Measurements from ENCODE around the gene CYP2S1.
"Not testable (repeated sequence)": the region's sequence is repeated elsewhere in the genome, so short reads cannot be mapped to it uniquely, and the experiment has no call there.

CYP2S1 gene, protein sequence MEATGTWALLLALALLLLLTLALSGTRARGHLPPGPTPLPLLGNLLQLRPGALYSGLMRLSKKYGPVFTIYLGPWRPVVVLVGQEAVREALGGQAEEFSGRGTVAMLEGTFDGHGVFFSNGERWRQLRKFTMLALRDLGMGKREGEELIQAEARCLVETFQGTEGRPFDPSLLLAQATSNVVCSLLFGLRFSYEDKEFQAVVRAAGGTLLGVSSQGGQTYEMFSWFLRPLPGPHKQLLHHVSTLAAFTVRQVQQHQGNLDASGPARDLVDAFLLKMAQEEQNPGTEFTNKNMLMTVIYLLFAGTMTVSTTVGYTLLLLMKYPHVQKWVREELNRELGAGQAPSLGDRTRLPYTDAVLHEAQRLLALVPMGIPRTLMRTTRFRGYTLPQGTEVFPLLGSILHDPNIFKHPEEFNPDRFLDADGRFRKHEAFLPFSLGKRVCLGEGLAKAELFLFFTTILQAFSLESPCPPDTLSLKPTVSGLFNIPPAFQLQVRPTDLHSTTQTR
- 0 to 0.10 (median 0) reads per million in 9 experiments for total RNA-seq

DNA sequence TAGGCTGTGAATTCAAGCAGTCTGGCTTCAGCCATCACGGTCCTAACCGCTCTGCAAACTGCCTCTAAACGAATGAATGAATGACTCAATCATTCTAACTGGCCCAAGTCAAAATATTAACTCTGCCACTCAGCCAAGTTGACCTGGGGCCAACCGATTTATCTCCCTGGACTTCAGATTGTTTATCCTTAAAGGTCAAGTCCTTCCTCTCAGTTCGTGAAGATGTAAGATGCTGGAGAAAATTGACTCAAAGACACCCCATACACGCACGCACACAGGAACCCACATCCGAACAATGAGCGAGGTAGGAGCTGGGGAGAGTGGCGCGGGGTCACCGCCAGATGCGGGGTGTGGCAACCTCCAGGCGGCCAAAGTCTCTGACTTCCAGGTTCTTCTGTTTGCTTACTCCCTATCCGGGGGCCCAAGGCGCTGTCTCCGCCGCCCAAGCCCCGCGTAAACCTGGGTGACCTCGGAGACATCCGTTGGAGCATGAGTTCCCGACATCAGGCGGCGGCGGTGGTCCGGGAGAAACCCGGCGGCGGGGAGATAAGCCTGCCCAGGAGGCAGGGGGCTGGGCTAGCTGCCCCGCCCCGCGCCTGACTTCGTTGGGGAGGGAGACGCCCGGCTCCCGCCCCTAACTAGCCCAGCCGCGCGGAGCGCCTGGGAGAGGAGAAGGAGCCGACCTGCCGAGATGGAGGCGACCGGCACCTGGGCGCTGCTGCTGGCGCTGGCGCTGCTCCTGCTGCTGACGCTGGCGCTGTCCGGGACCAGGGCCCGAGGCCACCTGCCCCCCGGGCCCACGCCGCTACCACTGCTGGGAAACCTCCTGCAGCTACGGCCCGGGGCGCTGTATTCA lies at the start of gene CYP2S1:
Gene CYP2S1, plus strand, starts transcription at position 646 of the 856 bp plus-strand sequence. Its CDS starts 46 bp downstream, at position 692.
- H3K36me3 Mint-ChIP-seq (ENCODE audit: insufficient read depth): no peaks in the 10 kb centered on the region
- peaks cover 59 to 86% of the 10 kb centered on the region in 2 donors for H3K27me3 Mint-ChIP-seq
- H3K27ac Mint-ChIP-seq: peak within 1 kb of the TSS in 1 of 2 donors; percentile 24
- no peak for DNase-seq
- ATAC-seq (replicated peaks): peak; percentile 42
- H3K4me1 Mint-ChIP-seq (ENCODE audit: low read depth in 2 of 2): peaks cover 0 to 12% of the 10 kb centered on the region in 2 donors
- no peaks in the 10 kb centered on the region for H3K9me3 Mint-ChIP-seq
- H3K4me3 Mint-ChIP-seq: peak within 1 kb of the TSS in 1 of 2 donors; percentile 22

DNA sequence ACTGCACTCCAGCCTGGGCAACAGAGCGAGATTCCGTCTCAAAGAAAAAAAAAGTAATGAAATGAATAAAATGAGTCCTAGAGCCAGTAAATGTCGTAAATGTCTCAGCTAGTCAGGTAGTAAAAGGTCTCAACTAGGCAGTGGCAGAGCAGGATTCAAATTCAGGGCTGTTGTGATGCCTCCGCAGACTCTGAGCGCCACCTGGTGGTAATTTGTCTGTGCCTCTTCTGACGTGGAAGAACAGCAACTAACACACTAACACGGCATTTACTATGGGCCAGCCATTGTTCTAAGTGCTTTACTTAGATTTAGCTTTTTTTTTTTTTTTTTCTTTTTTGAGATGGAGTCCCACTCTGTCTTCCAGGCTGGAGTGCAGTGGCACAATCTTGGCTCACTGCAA lies 48.6 kb upstream of the CYP2S1 start:
- Mint-ChIP-seq H3K9me3 (no peaks in the 10 kb centered on the region), H3K4me1 (ENCODE audit: low read depth in 2 of 2) (peaks cover 0 to 2% of the 10 kb centered on the region in 2 donors), H3K27ac (no peak overlapping the region), H3K36me3 (ENCODE audit: insufficient read depth) (no peaks in the 10 kb centered on the region), H3K27me3 (peaks cover 23 to 24% of the 10 kb centered on the region in 2 donors), H3K4me3 (no peak overlapping the region)
- ATAC-seq (replicated peaks) (peak; percentile 99), DNase-seq (peak; percentile 90 to 93 (median 90))

DNA sequence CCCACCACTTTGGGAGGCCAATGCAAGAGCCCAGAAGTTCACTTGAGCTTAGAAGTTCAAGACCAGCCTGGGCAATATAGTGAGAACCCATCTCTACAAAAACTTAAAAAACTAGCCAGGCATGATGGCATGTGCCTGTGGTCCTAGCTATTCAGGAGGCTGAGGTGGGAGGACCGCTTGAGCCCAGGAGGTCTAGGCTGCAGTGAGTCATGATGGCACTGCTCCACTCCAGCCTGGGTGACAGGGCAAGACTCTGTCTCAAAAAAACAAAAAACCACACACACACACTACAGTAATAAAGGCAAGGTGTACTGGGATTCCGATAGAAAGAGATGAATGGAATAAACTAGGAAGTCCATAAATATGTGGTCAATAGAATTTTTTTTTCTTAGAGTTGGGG lies 43.2 kb upstream of the CYP2S1 start:
- no peak overlapping the region for H3K4me3 Mint-ChIP-seq
- H3K9me3 Mint-ChIP-seq: no peaks in the 10 kb centered on the region
- no peak for DNase-seq
- no peak for ATAC-seq (replicated peaks)
- peaks cover 3% of the 10 kb centered on the region for H3K36me3 Mint-ChIP-seq (ENCODE audit: insufficient read depth)
- peaks cover 24 to 28% of the 10 kb centered on the region in 2 donors for H3K27me3 Mint-ChIP-seq
- H3K4me1 Mint-ChIP-seq (ENCODE audit: low read depth in 2 of 2): no peaks in the 10 kb centered on the region
- no peak overlapping the region for H3K27ac Mint-ChIP-seq

DNA sequence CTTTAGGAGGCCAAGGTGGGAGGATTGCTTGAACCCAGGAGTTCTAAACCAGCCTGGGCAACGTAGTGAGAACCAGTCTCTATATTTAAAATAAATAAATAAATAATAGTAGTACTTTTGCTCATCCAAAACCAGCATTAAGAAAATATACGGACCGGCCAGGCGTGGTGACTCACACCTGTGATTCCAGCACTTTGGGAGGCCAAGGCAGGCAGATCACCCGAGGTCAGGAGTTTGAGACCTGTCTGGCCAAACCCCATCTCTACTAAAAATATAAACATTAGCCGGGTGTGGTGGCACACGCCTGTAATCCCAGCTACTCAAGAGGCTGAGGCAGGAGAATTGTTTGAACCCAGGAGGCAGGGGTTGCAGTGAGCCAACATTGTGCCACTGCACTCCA lies 42.0 kb upstream of the CYP2S1 start:
- not testable (repeated sequence) for H3K4me1 Mint-ChIP-seq (ENCODE audit: low read depth in 2 of 2); H3K36me3 Mint-ChIP-seq (ENCODE audit: insufficient read depth); DNase-seq; H3K4me3 Mint-ChIP-seq; H3K9me3 Mint-ChIP-seq; ATAC-seq (replicated peaks); H3K27ac Mint-ChIP-seq
- peaks cover 16 to 21% of the 10 kb centered on the region in 2 donors for H3K27me3 Mint-ChIP-seq

DNA sequence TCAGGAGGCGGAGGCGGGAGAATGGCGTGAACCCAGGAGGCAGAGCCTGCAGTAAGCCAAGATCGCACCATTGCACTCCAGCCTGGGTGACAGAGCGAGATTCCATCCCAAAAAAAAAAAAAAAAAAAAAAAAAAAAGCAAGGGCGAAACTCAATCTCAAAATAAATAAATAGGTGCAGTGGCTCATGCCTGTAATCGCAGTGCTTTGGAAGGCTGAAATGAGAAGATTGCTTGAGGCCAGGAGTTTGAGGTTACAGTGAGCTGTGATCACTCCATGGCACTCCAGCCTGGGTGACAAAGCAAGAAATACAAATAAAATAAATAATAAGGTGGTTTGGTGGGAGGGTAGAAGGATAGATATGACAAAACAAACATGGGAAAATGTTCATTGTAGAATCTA lies 39.0 kb upstream of the CYP2S1 start:
- Mint-ChIP-seq H3K4me3 (no peak overlapping the region), H3K36me3 (ENCODE audit: insufficient read depth) (peaks cover 3% of the 10 kb centered on the region), H3K27ac (no peak overlapping the region), H3K27me3 (peaks cover 0 to 4% of the 10 kb centered on the region in 2 donors), H3K9me3 (no peaks in the 10 kb centered on the region), H3K4me1 (ENCODE audit: low read depth in 2 of 2) (no peaks in the 10 kb centered on the region)
- no peak for DNase-seq
- no peak for ATAC-seq (replicated peaks)

DNA sequence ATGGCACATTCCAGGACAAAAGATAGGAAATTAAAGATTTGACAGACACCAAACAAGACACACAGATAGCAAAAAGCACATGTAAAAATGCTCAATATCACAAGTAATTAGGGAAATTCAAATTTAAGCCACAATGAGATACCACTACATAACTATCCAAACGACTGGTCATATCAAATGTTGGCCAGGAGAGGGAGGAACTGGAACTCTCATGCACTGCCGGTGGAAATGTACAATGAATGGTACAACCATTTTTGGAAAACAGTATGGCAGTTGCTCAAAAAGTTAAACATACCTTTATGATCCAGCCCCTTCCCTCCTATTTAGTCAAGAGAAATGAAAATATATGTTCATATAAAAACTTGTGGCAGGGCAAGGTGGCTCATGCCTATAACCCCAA lies 36.8 kb upstream of the CYP2S1 start:
- ATAC-seq (replicated peaks): no peak
- Mint-ChIP-seq H3K4me3 (no peak overlapping the region), H3K36me3 (ENCODE audit: insufficient read depth) (peaks cover 3% of the 10 kb centered on the region), H3K27ac (no peak overlapping the region), H3K9me3 (no peaks in the 10 kb centered on the region), H3K27me3 (no peaks in the 10 kb centered on the region), H3K4me1 (ENCODE audit: low read depth in 2 of 2) (no peaks in the 10 kb centered on the region)
- no peak for DNase-seq

DNA sequence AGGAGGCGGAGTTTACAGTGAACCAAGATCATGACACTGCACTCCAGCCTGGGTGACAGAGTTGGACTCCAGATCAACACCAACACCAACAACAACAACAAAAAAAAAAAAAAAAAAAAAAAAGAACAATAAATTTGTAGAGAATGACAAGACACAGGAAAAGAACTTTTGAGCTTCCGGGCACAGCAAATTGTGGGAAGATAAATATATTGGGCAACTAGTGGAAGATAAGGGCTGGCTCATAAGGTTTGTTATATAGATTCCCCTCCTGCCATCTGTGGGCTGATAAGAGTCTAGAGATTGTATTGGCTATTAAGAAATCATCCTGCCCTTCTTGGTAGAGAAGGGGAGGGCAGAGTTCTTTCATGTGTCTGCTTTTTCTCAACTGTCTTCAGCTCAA lies 33.1 kb upstream of the CYP2S1 start:
- Mint-ChIP-seq H3K36me3 (ENCODE audit: insufficient read depth) (no peaks in the 10 kb centered on the region), H3K27me3 (no peaks in the 10 kb centered on the region), H3K4me3 (no peak overlapping the region), H3K9me3 (no peaks in the 10 kb centered on the region), H3K4me1 (ENCODE audit: low read depth in 2 of 2) (no peaks in the 10 kb centered on the region), H3K27ac (peak overlapping the region in 1 of 2 donors; percentile 59)
- no peak for DNase-seq
- no peak for ATAC-seq (replicated peaks)

DNA sequence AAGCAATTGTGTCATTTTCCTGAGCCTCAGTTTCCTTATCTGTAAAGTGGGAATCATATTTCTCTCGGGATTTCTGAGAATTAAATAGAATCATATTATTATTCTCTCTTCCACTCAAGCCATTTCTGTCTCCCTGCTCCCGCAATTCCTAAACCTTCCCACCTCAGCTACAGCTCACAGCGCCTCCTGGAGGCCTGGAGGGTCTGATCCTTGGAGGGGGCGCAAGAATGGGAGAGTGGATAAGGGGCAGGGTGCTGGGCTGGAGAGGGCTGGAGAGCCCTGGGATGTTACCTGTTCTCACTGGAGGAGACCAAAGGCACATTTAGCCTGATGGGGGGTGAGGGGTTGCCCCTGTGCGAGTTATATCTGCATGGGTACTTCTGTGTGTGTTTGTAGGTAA lies 31.1 kb upstream of the CYP2S1 start:
- no peak for DNase-seq
- no peaks in the 10 kb centered on the region for H3K9me3 Mint-ChIP-seq
- H3K27me3 Mint-ChIP-seq: no peaks in the 10 kb centered on the region
- H3K4me1 Mint-ChIP-seq (ENCODE audit: low read depth in 2 of 2): no peaks in the 10 kb centered on the region
- ATAC-seq (replicated peaks): no peak
- H3K27ac Mint-ChIP-seq: no peak overlapping the region
- H3K36me3 Mint-ChIP-seq (ENCODE audit: insufficient read depth): no peaks in the 10 kb centered on the region
- H3K4me3 Mint-ChIP-seq: no peak overlapping the region

DNA sequence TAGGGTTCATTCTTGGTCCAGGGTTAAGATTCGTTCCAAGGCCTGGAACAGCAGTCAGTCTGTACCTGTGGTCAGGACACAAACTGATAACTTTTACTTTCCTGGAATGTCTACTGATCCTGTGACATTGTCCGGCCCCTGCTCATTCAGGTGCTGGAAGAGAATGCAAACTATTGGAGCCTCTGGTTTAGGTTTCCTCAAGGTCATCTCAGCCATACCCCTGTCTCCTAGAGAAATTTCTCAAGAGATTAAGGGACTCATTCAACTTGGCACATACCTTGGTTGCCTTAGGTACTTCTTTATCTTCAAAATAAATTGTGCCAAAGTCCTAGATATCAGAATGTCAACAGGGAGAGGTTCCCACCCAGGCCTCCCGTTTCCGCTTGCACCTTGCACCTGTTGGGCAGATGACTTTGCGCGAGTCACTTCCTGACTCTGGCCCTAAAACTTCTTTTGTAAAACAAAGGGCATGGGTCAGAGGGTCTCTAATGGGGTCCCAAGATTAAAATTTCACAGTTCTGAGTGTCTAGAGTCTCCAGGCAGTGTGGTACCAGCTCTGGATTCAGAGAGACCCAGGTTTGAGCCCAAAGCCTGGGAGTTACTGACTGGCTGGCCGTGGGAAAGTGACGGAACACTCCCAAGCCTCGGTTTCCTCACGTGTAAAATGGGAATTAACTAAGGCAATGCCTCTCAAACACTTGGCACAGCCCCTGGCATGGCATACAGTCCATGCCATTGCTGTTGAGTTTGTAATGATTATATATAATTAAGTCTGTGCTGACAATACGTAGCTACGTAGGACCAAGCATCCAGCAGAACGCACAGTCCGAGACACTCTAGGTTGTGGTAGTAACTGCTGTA lies 25.8 kb upstream of the CYP2S1 start:
- Mint-ChIP-seq H3K4me1 (ENCODE audit: low read depth in 2 of 2) (no peaks in the 10 kb centered on the region), H3K9me3 (no peaks in the 10 kb centered on the region), H3K4me3 (no peak overlapping the region), H3K36me3 (ENCODE audit: insufficient read depth) (no peaks in the 10 kb centered on the region), H3K27me3 (peaks cover 6 to 18% of the 10 kb centered on the region in 2 donors), H3K27ac (no peak overlapping the region)
- ATAC-seq (replicated peaks) (no peak), DNase-seq (no peak)

DNA sequence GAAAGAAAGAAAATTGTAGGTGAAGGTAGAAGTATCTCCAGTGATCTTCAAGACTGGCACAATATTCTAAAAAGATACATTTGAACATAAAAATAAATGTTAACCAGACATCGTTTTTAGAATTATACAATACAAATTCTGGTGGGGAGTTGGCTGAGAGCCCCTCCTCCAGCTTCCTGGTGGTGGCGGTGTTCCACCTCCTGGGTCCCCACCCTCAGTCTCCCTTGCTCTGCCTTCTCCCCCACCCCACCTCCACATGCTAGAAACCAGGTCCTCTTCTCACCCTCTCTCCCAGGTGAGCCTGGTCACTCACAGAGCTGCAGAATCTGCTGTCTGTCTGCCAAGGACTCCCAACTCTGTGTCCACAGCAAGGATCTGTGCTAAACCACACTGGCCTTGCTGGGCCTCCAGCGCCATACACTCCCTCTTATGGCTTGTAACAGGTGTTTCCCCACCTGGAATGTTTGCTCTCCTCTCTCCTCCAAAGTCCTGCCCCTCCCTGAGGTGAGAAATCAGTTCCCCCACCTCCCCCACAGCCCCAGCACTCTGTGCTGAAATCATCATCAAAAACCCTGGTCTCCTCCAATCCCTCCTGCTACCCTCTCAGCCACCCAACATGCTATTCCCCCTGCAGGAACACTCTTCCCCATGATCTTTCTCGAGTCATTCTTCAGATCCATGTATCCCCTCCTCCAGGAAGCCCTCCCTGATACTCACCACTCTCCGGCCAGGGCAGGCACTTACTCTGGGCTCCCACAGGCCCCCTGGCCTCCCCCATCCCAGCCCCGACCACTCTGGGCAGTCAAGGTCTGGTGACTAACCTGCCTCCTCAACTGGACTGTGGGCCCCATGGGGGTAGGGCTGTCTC lies 20.5 kb upstream of the CYP2S1 start:
- Mint-ChIP-seq H3K36me3 (ENCODE audit: insufficient read depth) (no peaks in the 10 kb centered on the region), H3K27ac (peak overlapping the region in 1 of 2 donors; percentile 39), H3K9me3 (no peaks in the 10 kb centered on the region), H3K4me3 (no peak overlapping the region), H3K27me3 (peaks cover 6 to 38% of the 10 kb centered on the region in 2 donors), H3K4me1 (ENCODE audit: low read depth in 2 of 2) (peaks cover 5 to 6% of the 10 kb centered on the region in 2 donors)
- no peak for ATAC-seq (replicated peaks)
- DNase-seq: no peak

DNA sequence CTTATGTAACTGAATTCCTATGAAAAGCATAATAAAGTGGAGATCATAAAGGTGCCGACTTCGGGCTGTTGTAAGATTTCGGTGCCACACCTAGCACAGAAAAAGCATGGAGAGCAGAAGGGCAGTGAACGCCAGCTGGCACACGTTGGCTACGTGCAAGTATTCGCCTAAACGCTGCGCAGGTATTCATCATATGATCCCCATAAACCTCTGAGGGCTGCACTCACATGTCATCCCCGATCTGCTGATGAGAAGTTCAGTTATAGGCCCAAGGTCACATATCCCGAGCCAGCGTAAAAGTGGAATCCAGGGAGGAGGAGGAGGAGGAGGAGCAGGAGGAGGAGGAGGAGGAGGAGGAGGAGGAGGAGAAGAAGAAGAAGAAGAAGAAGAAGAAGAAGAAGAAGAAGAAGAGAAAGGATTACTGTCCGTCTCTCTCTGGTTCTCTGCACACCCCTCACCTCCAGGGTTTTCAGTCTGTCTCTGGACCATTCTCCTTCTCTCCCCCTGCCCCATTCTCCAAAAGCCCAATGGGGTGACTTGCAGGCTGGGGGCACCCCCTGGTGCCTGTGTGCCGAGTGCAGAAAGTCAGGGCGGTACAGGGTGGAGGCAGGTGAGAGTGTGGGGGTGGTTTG lies 18.6 kb upstream of the CYP2S1 start:
- no peaks in the 10 kb centered on the region for H3K9me3 Mint-ChIP-seq
- H3K4me1 Mint-ChIP-seq (ENCODE audit: low read depth in 2 of 2): peaks cover 5 to 6% of the 10 kb centered on the region in 2 donors
- DNase-seq (no peak), ATAC-seq (replicated peaks) (no peak)
- H3K27ac Mint-ChIP-seq: no peak overlapping the region
- H3K36me3 Mint-ChIP-seq (ENCODE audit: insufficient read depth): peaks cover under 1% of the 10 kb centered on the region
- no peak overlapping the region for H3K4me3 Mint-ChIP-seq
- H3K27me3 Mint-ChIP-seq: peaks cover under 1 to 24% of the 10 kb centered on the region in 2 donors
